AG04450 (cell line): ENCODE results near the gene RTN4RL1. TPM values are rescaled to one million over a fixed set of nuclear protein-coding genes. Genes with fewer than 3 reads are reported as not detected.

Source experiments
- CTCF ChIA-PET: fragments of 300-600, 350-600 bp; formaldehyde crosslinking; extraction: SDS; loops from one replicate; lab custom pipeline; 2022; ENCODE audit warnings: antibody characterized with exemption, inconsistent platforms; lab: Charles Lee
- POLR2A ChIA-PET: fragments of 350-600 bp; formaldehyde crosslinking; extraction: SDS; loops from one replicate; lab custom pipeline; 2021; ENCODE audit warnings: antibody characterized with exemption, inconsistent platforms; lab: Yijun Ruan, JAX
- DNase-seq: peaks from one replicate; pipeline ENCODE4 v3.0.0-alpha.2; 2011; ENCODE audit warnings: low read depth, low spot score
- H3K27ac ChIP-seq: one replicate; pipeline ENCODE4 v1.5.1; 2012; ENCODE audit warnings: low read depth, low read length, control low read depth
- H3K27me3 ChIP-seq: one replicate; pipeline ENCODE4 v1.6.0; 2012; ENCODE audit warnings: low read length; ENCODE audit not compliant: control insufficient read depth, insufficient read depth
- H3K4me3 ChIP-seq: 2 replicates; pipeline ENCODE4 v1.5.1; 2011; ENCODE audit warnings: mild to moderate bottlenecking, low read depth, low read length, control low read depth
- H3K9me3 ChIP-seq: 2 replicates; pipeline ENCODE4 v1.5.1; 2012; ENCODE audit warnings: low read length; ENCODE audit not compliant: control insufficient read depth, insufficient read depth
- CTCF ChIP-seq: IDR thresholded peaks from 2 replicates; pipeline ENCODE4 v1.5.1; 2011; ENCODE audit warnings: low read depth, low read length, control low read depth, inconsistent platforms
- polyA plus RNA-seq: library from polyadenylated mRNA; depleted of rRNA; stranded (reverse); fragments of >200 nt; gene quantifications from 2 replicates; pipeline ENCODE4 v1.2.3, GENCODE V29; 2011

The RTN4RL1 gene
- polyA plus RNA-seq, 1 experiment, result 0.04 TPM

GRCh38 chr17:2012499-2012898 is 12.6 kb downstream of the RTN4RL1 start:
- no peak for TF ChIP-seq CTCF
- DNase-seq, result no peak
- ChIA-PET POLR2A (no interaction called here), CTCF (no interaction called here)
- peaks cover 9% of the 10 kb centered on the region; the same call in 1 of the 2 replicates for H3K9me3 ChIP-seq
- no peak overlapping the region for H3K4me3 ChIP-seq
- no peak overlapping the region for H3K27ac ChIP-seq
- peaks cover 21% of the 10 kb centered on the region for H3K27me3 ChIP-seq

- Histone ChIP-seq H3K27ac (no peak overlapping the region), H3K27me3 (peaks cover 15% of the 10 kb centered on the region), H3K9me3 (peaks cover 9% of the 10 kb centered on the region; the same call in 1 of the 2 replicates), H3K4me3 (no peak overlapping the region)
- ChIA-PET POLR2A (interaction anchor here (0.7 kb wide), 1 partner anchor 9 kb away, joined by 3 read pairs; no protein-coding TSS in a partner anchor), CTCF (interaction anchor here (0.8 kb wide), 1 partner anchor 14 kb away, joined by 3 read pairs; no protein-coding TSS in a partner anchor)
- DNase-seq, result no peak
- TF ChIP-seq CTCF, result no peak
These were observed 13.4 kb downstream of the RTN4RL1 start for GRCh38 chr17:2011411-2012371.

- DNase-seq, result no peak
- H3K4me3 ChIP-seq, result no peak overlapping the region
- peaks cover 9% of the 10 kb centered on the region; the same call in 1 of the 2 replicates for H3K9me3 ChIP-seq
- CTCF ChIA-PET, result no interaction called here
- no peak overlapping the region for H3K27ac ChIP-seq
- peaks cover 3% of the 10 kb centered on the region for H3K27me3 ChIP-seq
- TF ChIP-seq CTCF, result no peak
- POLR2A ChIA-PET, result no interaction called here
These were observed 15.4 kb downstream of the RTN4RL1 start for GRCh38 chr17:2009737-2010136.

- peaks cover 1% of the 10 kb centered on the region for H3K27me3 ChIP-seq
- H3K4me3 ChIP-seq, result no peak overlapping the region
- POLR2A ChIA-PET, result no interaction called here
- no peak overlapping the region for H3K27ac ChIP-seq
- CTCF ChIA-PET, result no interaction called here
- TF ChIP-seq CTCF, result no peak
- DNase-seq, result no peak
- H3K9me3 ChIP-seq, result peaks cover 9% of the 10 kb centered on the region; the same call in 1 of the 2 replicates
These were observed 16.6 kb downstream of the RTN4RL1 start for GRCh38 chr17:2008332-2009126.
